ENCODE results near the gene GPM6B. TPM values are rescaled to one million over a fixed set of nuclear protein-coding genes. Genes with fewer than 3 reads are reported as not detected.

The GPM6B gene
- polyA plus RNA-seq, 1 donor from 2014 or later: 205 TPM

GRCh38 chrX:13790206-13791131 lies 26.4 kb downstream of the GPM6B start:
- Histone ChIP-seq H3K27me3 (ENCODE audit: insufficient read depth, low read depth, low read length) (no peaks in the 10 kb centered on the region), H3K36me3 (ENCODE audit: insufficient read depth, low read length) (no peaks in the 10 kb centered on the region), H3K79me2 (replicated peaks; ENCODE audit: insufficient read depth, low read length) (no peaks in the 10 kb centered on the region), H3K9ac (ENCODE audit: low read length) (no peak overlapping the region), H4K20me1 (ENCODE audit: insufficient read depth) (no peaks in the 10 kb centered on the region), H3K9me3 (ENCODE audit: low read length) (no peaks in the 10 kb centered on the region), H3K4me3 (ENCODE audit: low read length) (no peak overlapping the region), H3K4me2 (ENCODE audit: low read length) (no peak overlapping the region), H3K9me2 (ENCODE audit: insufficient read depth, low read length) (no peaks in the 10 kb centered on the region), H2AFZ (ENCODE audit: low read depth, low read length) (no peak overlapping the region), H3K27ac (ENCODE audit: low read length) (no peak overlapping the region), H3F3A (ENCODE audit: insufficient read depth, low read length, poor library complexity, severe bottlenecking) (no peaks in the 10 kb centered on the region)
- TF ChIP-seq CTCF (IDR thresholded peaks at IDR 0.05; ENCODE audit: poor library complexity, severe bottlenecking) (no peak), POLR2AphosphoS5 (IDR thresholded peaks at IDR 0.05) (no peak), TAF1 (IDR thresholded peaks at IDR 0.05; ENCODE audit: low read depth) (no peak), EZH2 (IDR thresholded peaks at IDR 0.05; ENCODE audit: borderline replicate concordance, insufficient read depth, low read length, poor library complexity, severe bottlenecking) (no peak)

DNA sequence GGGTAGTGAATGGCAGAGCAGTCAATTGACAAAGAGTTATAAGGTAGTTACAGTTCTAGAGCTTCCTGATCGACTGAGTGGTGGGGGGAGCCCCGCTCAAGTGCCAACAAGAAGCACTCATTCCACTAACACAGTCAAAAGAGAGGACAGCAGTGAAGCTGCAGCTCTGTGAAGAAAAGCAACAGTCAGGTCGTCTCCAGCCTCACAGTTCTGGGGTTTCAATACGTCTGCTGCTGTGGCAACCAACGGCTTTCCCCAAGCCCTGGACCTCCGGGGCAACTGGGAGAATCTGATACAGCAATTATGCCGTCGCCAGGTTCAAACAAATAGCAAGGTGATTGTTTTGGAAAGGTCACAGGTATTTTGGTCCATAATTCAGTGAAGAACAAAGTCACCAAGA lies 30.8 kb downstream of the GPM6B start:
- Histone ChIP-seq H3K4me3 (ENCODE audit: low read length) (no peak overlapping the region), H3K9me2 (ENCODE audit: insufficient read depth, low read length) (no peaks in the 10 kb centered on the region), H3K36me3 (ENCODE audit: insufficient read depth, low read length) (no peaks in the 10 kb centered on the region), H3F3A (ENCODE audit: insufficient read depth, low read length, poor library complexity, severe bottlenecking) (no peaks in the 10 kb centered on the region), H2AFZ (ENCODE audit: low read depth, low read length) (no peak overlapping the region), H3K27ac (ENCODE audit: low read length) (no peak overlapping the region), H3K27me3 (ENCODE audit: insufficient read depth, low read depth, low read length) (no peaks in the 10 kb centered on the region), H4K20me1 (ENCODE audit: insufficient read depth) (no peaks in the 10 kb centered on the region), H3K9me3 (ENCODE audit: low read length) (no peaks in the 10 kb centered on the region), H3K9ac (ENCODE audit: low read length) (no peak overlapping the region), H3K79me2 (replicated peaks; ENCODE audit: insufficient read depth, low read length) (no peaks in the 10 kb centered on the region), H3K4me2 (ENCODE audit: low read length) (no peak overlapping the region)
- no peak for TF ChIP-seq CTCF (IDR thresholded peaks at IDR 0.05; ENCODE audit: poor library complexity, severe bottlenecking)
- TF ChIP-seq, protein P1, sequence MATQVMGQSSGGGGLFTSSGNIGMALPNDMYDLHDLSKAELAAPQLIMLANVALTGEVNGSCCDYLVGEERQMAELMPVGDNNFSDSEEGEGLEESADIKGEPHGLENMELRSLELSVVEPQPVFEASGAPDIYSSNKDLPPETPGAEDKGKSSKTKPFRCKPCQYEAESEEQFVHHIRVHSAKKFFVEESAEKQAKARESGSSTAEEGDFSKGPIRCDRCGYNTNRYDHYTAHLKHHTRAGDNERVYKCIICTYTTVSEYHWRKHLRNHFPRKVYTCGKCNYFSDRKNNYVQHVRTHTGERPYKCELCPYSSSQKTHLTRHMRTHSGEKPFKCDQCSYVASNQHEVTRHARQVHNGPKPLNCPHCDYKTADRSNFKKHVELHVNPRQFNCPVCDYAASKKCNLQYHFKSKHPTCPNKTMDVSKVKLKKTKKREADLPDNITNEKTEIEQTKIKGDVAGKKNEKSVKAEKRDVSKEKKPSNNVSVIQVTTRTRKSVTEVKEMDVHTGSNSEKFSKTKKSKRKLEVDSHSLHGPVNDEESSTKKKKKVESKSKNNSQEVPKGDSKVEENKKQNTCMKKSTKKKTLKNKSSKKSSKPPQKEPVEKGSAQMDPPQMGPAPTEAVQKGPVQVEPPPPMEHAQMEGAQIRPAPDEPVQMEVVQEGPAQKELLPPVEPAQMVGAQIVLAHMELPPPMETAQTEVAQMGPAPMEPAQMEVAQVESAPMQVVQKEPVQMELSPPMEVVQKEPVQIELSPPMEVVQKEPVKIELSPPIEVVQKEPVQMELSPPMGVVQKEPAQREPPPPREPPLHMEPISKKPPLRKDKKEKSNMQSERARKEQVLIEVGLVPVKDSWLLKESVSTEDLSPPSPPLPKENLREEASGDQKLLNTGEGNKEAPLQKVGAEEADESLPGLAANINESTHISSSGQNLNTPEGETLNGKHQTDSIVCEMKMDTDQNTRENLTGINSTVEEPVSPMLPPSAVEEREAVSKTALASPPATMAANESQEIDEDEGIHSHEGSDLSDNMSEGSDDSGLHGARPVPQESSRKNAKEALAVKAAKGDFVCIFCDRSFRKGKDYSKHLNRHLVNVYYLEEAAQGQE (IDR thresholded peaks at IDR 0.05; ENCODE audit: borderline replicate concordance): no peak
- no peak for TF ChIP-seq EZH2 (IDR thresholded peaks at IDR 0.05; ENCODE audit: borderline replicate concordance, insufficient read depth, low read length, poor library complexity, severe bottlenecking)
- no peak for TF ChIP-seq MXI1 (conservative IDR thresholded peaks at IDR 0.05; ENCODE audit: poor library complexity, severe bottlenecking)
- TF ChIP-seq EP300 (conservative IDR thresholded peaks at IDR 0.05; ENCODE audit: poor library complexity, severe bottlenecking): no peak
- no peak for TF ChIP-seq POLR2AphosphoS5 (IDR thresholded peaks at IDR 0.05)
- no peak for TF ChIP-seq SMC3 (conservative IDR thresholded peaks at IDR 0.05; ENCODE audit: poor library complexity)
- no peak for TF ChIP-seq RAD21 (conservative IDR thresholded peaks at IDR 0.05)
- no peak for TF ChIP-seq TAF1 (IDR thresholded peaks at IDR 0.05; ENCODE audit: low read depth)
